D341Med (cell line): ENCODE results near the gene PCK2.
"Not testable (repeated sequence)": the region's sequence is repeated elsewhere in the genome, so short reads cannot be mapped to it uniquely, and the experiment has no call there.

Experiments used
- DNase-seq: peaks from one replicate; pipeline ENCODE4 v3.0.0; 2012; ENCODE audit warnings: low spot score

PCK2 gene

DNA sequence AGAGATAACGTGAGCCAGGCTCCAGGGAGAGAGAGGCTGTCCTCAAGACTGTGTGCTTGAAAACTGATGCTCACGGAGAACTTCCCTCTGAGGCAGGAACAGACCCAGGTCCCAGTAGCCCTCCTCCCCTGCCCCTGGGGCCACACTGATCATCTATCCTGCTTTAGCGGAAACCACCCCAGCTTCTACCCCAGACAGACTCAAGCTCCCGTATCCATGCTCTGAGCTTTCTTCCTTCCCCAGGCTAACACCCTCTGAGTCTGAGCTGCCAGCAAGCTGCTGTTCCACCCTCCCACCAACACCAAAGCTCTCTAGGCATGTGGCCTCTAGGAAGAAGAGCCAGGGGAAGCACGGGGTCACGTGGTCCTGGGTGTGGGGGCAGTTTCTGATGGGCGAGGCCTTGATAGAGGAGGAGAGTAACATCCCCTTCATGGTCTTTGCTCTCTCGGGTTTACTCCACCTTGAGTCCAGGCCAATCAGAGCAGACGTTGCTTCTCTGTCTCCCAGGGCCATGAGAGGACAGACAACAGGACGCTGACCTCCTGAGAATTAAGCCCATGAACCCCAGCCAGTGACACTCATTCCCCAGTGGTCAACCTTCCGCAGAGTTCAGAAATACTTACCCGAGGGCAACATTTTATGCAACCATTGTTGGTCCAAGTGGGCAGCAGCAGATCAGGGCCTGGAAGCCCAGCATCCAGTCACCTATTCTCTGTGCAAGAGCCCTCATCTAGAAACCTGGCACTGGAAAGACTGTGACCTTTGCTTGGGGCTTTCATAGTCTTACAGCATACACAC, 1.4 kb downstream of the PCK2 start:
- DNase-seq, result peak; percentile 68

GRCh38 chr14:24096545-24097181, 2.6 kb downstream of the PCK2 start:
- no peak for DNase-seq

- DNase-seq, result no peak
Measured at GRCh38 chr14:24098229-24098926, 4.3 kb downstream of the PCK2 start.

GRCh38 chr14:24098927-24099813, 5.1 kb downstream of the PCK2 start:
- DNase-seq, result no peak

DNA sequence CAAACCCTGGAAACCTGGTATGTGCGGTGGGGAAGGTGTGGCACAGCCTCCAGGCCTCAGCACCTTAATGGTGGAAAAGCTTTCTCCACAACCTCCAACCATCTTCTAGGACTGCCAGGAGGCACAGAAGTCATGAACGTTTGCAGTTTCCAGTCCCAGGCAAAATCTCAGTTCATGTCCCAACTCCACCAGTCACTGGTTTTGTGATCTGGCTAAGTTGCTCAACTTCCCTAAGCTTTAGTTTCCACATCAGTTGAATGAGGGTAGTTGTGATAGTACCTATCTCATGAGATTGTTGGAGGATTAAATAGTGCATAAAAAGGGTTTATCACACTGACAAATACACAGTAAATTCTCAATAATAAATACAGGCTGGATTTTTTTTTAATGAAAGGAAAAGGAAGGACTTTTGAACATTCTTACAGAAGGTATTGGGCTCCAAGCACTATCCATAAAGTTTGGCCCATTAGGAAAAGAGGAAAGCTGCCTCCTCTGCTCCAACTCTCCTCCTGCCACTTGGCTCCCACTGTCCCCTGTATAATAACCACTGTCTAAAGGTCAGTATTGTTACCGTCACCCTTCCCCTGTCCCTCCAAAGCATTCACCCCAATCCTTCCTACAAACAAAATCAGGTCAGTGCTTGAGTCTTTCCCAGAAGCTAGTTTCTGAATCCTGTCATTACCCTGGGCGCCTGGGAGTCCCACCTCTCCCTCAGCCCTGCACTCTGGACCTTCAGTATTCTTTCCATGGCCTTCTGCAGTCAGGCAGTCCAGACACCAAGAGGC, 6.3 kb downstream of the PCK2 start:
- no peak for DNase-seq

DNA sequence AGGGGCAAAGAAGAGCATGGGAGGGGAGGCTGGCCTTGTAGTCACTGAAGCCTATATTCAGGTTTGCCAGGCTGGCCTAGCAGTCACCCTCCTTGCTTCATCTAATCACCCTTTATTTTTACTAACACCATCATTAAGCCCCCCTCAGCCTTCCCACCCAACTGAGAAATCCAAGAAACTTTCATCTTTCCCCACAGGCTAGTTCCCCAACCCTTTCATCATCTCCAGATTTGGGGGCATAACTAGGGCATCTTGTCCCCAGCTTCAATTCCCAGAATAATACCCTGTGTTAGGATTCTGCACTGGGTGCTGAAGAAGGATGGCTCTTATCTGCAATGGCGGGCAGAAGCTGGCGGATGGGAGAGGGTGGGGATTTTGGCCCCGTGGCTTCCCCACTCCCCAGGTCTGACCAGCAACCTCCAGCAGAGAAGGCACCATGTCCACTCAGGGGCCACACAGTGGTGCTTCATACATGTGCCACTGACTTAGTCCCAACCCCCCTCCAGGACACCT, 6.9 kb downstream of the PCK2 start:
- DNase-seq, result no peak

GRCh38 chr14:24102357-24103048, 8.4 kb downstream of the PCK2 start:
- no peak for DNase-seq

DNA sequence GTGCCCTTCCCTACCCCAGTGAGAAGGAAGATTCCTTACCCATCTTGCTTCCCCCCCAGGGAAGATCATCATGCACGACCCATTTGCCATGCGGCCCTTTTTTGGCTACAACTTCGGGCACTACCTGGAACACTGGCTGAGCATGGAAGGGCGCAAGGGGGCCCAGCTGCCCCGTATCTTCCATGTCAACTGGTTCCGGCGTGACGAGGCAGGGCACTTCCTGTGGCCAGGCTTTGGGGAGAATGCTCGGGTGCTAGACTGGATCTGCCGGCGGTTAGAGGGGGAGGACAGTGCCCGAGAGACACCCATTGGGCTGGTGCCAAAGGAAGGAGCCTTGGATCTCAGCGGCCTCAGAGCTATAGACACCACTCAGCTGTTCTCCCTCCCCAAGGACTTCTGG, 9.3 kb downstream of the PCK2 start:
- no peak for DNase-seq

DNA sequence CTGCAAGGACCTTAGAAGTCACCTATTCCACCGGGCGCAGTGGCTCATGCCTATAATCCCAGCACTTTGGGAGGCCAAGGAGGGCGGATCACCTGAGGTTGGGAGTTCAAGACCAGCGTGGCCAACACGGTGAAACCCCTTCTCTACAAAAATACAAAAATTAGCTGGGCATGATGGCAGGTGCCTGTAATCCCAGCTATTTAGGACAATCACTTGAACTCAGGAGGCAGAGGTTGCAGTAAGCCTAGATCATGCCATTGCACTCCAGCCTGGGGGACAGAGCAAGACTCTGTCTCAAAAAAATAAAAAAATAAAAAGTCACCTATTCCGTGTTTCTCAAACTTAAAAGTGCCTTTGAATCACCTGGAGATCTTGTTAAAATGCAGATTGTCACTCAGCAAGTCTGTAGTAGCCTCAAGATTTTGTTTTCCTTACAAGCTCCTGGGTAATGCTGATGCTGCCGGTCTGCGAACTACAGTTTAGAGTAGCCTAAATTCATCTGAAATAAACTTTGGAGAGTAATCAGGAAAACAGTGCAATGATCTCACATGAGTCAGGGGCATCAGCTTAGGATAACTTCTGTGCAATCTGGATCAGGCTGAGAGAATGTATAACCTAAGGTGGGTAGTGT, 11.6 kb downstream of the PCK2 start:
- not testable (repeated sequence) for DNase-seq

DNA sequence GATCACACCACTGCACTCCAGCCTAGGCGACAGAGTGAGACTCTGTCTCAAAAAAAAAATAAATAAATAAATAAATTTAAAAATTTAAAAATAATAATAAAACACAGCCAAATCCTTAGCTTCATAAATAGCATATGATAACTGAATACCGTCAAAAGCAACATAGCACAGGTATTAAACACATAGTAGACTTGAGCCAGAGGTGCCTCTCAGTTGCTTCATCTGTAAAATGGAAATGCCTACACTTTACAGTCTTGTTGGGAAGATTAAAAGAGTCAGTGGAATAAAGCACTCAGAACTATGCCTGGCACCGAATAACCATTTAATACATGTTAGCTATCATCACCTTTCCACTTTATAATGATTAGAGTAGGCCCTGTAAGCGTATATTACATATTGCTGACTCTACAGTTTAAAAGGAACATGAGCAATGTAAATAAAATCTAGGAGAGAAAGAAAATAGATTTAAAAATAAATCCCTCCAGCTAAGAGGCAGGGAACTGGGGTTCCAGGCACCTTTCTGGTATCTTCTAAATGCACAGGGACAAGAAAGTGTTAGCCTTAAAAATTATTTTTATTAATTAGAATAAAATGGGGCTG, 12.7 kb downstream of the PCK2 start:
- DNase-seq, result no peak

DNA sequence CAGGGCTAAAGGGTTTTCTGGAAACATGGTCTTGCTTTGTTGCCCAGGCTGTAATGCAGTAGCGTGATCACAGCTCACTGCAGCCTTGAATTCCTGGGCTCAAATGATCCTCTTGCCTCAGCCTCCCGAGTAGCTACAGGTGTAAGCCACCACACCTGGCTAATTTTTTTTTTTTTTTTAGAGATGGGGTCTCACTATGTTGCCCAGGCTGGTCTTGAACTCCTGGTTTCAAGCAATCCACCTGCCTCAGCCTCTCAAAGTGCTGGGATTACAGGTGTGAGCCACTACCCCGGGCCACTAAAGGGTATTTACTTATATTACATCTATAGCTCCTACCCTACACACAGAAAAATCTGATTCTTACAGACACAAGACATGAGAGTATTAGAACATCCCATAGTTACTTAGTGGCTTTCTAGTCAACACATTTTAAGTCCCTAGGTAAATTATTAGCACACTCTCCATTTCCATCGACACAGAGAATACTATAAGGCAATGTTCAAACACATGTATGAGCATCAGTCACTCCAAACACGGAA, 14.3 kb downstream of the PCK2 start:
- DNase-seq, result no peak

DNA sequence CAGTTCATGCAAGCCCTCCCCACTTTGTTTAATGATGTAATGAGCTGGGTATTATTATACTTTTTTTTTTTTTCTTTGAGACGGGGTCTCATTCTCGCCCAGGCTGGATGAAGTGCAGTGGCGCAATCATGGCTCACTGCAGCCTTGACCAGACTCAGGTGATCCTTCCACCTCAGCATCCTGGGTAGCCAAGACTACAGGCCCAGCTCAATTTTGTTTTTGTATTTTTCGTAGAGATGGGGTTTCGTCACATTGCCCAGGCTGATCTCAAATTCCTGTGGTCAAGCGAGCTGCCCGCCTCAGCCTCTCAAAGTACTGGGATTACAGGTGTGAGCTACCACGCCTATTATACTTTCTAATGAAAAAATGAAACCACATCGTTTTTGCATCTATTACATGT, 15.9 kb downstream of the PCK2 start:
- no peak for DNase-seq

DNA sequence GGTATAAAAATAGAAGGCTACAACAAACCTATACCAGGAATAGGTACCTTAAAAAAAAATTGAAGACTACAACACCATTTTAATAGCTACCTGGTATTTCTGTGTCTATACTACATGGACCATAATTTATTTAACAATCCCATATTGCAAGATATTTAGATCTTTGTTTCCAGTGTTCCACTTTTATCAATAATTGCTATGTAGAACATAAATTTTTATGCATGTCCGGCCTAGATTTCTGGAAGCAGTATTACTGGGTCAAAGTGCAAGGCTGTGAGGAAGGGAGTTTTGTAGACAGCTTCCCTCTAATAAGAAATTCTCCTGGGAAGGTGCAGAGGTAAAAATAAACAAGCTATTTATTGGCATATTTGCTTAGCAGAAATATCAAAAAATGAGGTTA, 16.4 kb downstream of the PCK2 start:
- DNase-seq, result no peak

- no peak for DNase-seq
Measured at GRCh38 chr14:24113379-24113800, 19.3 kb downstream of the PCK2 start.

GRCh38 chr14:24113801-24114531, 19.9 kb downstream of the PCK2 start:
- DNase-seq, result peak; percentile 85

DNA sequence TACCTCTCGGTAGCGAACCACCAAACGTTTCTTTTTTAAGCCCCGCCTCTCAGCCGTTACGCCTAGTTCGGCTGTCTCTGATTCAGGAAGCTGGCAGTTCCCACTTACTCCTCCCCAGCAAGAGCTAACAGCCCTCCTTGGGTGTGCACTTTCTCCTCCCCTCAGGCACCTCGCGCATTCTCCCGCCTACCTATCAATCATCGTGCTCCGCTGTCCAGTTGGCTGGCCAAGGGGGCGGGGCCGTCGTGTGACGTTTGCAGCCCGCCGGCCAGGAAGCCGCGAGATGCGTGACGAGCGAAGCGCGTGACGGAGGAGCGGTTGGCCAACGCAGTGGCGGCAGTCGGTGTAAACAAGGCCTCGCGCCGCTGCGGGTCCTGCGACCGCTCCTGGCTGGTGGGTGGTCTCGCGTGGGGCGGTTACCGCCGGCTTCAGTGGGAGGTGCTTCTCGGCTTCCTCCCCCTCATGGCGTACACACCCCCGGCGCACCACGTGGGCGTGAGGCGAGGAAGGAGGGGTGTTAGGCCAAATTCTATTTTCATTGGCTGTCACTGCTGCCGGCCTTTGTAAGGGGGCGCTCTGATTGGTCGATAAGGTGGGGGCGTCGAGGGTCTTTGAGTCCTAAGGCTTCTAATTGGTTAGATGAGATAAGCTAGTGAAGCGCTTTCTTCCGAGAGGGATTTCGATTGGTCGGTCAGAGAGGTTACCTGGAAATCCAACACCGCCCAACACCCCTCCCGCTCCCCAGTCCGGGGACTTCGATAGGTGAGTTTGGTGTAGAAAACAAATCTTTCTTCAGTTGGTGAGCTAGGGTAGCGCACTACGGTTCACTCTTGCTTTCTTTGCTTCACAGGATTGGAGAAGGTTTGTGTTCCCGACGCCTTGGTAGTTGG, 20.7 kb downstream of the PCK2 start, which contains the start of the genes DCAF11 and NRL:
Gene DCAF11 (plus strand): TSS at position 246 of the 890 bp plus-strand sequence. CDS start 818 bp downstream, outside the sequence.
Gene NRL (minus strand): TSS at position 418 of the 890 bp plus-strand sequence. CDS start 32,101 bp downstream, outside the sequence.
- peak; percentile 95 for DNase-seq
